Measurements from ENCODE around the gene CHRNA9.

Gene CHRNA9

DNA sequence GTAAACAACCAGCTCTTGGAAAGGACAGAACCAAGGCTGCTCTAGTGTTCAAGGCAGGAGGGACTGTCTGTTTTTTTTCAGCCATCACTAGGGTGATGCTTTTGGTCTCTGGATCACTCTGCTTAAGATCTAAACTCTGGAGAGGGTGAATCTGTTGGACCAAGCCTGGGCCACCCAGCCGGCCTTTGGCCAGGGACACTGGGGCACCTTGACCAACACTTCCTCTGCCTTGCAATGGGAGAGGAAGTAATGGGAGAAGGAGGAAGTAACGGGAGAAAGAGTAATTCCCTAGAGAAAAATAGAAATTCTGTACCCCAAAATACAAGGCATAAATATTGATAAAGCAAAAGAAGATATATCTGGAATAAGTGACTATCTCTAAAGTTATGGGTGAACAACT lies 12.9 kb downstream of the CHRNA9 start:
- no peak for DNase-seq (ENCODE audit: low read depth)
- TF ChIP-seq, protein P1, sequence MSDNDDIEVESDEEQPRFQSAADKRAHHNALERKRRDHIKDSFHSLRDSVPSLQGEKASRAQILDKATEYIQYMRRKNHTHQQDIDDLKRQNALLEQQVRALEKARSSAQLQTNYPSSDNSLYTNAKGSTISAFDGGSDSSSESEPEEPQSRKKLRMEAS (IDR thresholded peaks at IDR 0.05; ENCODE audit: low read depth, low read length) = no peak
- TF ChIP-seq POLR2A (IDR thresholded peaks at IDR 0.05; ENCODE audit: extremely low read depth, insufficient read length) (no peak), MYC (IDR thresholded peaks at IDR 0.05; ENCODE audit: low read depth, low read length) (no peak)
- TF ChIP-seq, protein P2, sequence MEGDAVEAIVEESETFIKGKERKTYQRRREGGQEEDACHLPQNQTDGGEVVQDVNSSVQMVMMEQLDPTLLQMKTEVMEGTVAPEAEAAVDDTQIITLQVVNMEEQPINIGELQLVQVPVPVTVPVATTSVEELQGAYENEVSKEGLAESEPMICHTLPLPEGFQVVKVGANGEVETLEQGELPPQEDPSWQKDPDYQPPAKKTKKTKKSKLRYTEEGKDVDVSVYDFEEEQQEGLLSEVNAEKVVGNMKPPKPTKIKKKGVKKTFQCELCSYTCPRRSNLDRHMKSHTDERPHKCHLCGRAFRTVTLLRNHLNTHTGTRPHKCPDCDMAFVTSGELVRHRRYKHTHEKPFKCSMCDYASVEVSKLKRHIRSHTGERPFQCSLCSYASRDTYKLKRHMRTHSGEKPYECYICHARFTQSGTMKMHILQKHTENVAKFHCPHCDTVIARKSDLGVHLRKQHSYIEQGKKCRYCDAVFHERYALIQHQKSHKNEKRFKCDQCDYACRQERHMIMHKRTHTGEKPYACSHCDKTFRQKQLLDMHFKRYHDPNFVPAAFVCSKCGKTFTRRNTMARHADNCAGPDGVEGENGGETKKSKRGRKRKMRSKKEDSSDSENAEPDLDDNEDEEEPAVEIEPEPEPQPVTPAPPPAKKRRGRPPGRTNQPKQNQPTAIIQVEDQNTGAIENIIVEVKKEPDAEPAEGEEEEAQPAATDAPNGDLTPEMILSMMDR (IDR thresholded peaks at IDR 0.05; ENCODE audit: low read depth, low read length) = no peak
- H3K4me3 ChIP-seq (ENCODE audit: low read depth, low read length) = no peak overlapping the region

DNA sequence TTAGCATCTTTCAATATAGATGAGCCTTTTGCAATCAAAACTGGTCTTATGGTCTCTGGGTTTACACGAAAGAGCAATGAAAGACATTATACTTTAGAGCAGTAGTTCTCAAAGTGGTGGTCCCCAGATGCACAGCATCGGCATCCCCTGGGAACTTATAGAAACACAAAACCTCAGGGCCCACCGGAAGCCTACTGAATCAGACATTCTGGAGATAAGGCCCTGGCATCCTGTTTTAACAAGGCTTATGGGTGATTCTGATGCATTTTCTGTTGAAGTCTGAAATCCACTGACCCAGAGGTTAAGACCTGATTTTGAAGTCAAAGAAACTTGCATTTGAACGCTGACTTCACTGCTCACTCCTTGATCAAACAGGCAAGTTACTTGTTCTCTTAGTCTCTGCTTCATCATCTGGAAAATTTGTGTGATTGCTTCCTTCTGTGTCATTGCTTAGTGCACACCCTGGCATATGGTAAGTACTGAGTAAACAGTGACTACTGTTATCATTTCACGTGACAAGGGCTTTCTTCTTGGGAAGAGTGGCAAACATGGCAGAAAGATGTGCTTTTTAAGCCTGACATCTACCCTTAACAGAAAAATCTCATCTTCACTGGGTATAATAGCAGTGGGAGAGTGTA lies 14.5 kb downstream of the CHRNA9 start:
- no peak for TF ChIP-seq POLR2A (IDR thresholded peaks at IDR 0.05; ENCODE audit: extremely low read depth, insufficient read length)
- TF ChIP-seq, protein P1 (IDR thresholded peaks at IDR 0.05; ENCODE audit: low read depth, low read length) = no peak
- TF ChIP-seq MYC (IDR thresholded peaks at IDR 0.05; ENCODE audit: low read depth, low read length) = no peak
- TF ChIP-seq, protein P2 (IDR thresholded peaks at IDR 0.05; ENCODE audit: low read depth, low read length) = no peak
- H3K4me3 ChIP-seq (ENCODE audit: low read depth, low read length) = no peak overlapping the region
- DNase-seq (ENCODE audit: low read depth) = no peak

DNA sequence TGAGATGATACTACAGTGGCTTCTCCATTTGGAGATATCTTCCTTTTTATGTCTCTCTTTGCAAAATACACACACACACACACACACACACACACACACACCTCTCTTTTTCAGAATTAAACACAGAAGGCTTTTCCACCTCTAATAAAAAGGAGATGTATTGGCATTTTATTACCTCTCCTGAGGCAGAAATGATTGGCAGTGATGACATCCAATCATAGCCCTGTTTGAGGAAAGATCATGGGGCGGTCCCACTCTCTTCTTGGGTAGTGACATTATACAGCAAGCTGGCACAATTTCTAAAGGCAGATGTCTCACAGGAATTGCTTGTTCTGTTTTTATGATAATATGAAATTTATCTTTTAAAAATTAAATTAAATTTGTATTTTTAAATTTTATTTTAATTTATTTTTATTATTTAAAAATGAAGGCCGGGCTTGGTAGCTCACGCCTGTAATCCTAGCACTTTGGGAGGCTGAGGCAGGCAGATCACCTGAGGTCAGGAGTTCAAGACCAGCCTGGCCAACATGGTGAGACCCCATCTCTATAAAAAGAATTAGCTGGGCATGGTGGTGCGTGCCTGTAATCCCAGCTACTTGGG lies 15.6 kb downstream of the CHRNA9 start:
- DNase-seq (ENCODE audit: low read depth) = peak; percentile 32

DNA sequence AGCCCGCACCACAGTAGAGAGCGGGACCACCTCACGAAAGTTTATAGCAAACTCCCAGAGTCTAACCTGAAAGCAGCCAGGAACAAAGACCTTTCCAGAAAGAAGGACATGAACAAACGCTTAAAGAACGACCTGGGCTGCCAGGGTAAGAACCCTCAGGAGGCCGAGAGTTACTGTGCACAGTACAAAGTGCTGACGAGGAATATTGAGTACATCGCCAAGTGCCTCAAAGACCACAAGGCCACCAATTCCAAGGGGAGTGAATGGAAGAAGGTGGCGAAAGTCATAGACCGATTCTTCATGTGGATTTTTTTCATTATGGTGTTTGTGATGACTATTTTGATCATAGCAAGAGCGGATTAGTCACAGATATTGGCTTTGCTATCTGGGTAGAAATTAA lies 19.0 kb downstream of the CHRNA9 start:
- DNase-seq (ENCODE audit: low read depth) = no peak
- TF ChIP-seq, protein P2 (IDR thresholded peaks at IDR 0.05; ENCODE audit: low read depth, low read length) = no peak
- TF ChIP-seq, protein P1 (IDR thresholded peaks at IDR 0.05; ENCODE audit: low read depth, low read length) = no peak
- TF ChIP-seq POLR2A (IDR thresholded peaks at IDR 0.05; ENCODE audit: extremely low read depth, insufficient read length) (no peak), MYC (IDR thresholded peaks at IDR 0.05; ENCODE audit: low read depth, low read length) (no peak)
- H3K4me3 ChIP-seq (ENCODE audit: low read depth, low read length) = no peak overlapping the region

More for the DNA sequence above, 15.6 kb downstream of the CHRNA9 start:
- no peak overlapping the region for H3K4me3 ChIP-seq (ENCODE audit: low read depth, low read length)
- TF ChIP-seq, protein P1 (IDR thresholded peaks at IDR 0.05; ENCODE audit: low read depth, low read length) = no peak
- TF ChIP-seq, protein P2 (IDR thresholded peaks at IDR 0.05; ENCODE audit: low read depth, low read length) = no peak

DNA sequence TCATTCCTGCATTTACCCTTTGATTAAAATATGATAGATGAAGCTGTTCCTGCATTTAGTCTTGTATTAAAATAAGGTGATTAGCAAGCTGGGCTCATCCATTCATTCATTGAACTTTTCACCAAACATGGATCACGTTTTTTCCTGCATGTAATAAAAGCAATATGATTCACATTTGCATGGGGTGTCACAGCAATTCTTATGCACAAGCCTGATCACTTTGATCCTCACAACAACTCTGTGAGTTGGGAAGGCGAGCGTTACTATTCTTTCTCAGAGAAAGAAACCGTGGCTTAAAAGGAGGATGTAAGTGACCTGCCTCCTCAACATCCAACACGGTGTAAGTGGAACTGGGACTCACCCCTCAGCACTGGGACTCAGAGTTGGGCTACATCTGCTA lies 20.0 kb downstream of the CHRNA9 start:
- TF ChIP-seq, protein P2 (IDR thresholded peaks at IDR 0.05; ENCODE audit: low read depth, low read length) = no peak
- TF ChIP-seq POLR2A (IDR thresholded peaks at IDR 0.05; ENCODE audit: extremely low read depth, insufficient read length) (no peak), MYC (IDR thresholded peaks at IDR 0.05; ENCODE audit: low read depth, low read length) (no peak)
- TF ChIP-seq, protein P1 (IDR thresholded peaks at IDR 0.05; ENCODE audit: low read depth, low read length) = no peak
- no peak for DNase-seq (ENCODE audit: low read depth)
- H3K4me3 ChIP-seq (ENCODE audit: low read depth, low read length) = no peak overlapping the region

Measured in NB4 (cell line).